Uterus (tissue), 4 donors: Measurements from ENCODE around the gene SEMA4B. TPM values are rescaled to one million over a fixed set of nuclear protein-coding genes. Genes with fewer than 3 reads are reported as not detected.

Experiments
- DNase-seq, 2 donors: peaks; one replicate each; pipeline ENCODE4 v3.0.0-alpha.2; 2019 to 2020
- H3K27ac ChIP-seq, 2 donors: fragments of 200-600 bp; sonication (generic); 1 replicate in 1 of 2; 2 replicates in 1 of 2; pipeline ENCODE4 v1.5.1; 2016 to 2018
- H3K27me3 ChIP-seq, 2 donors: fragments of 200-600 bp; sonication (generic); one replicate each; pipeline ENCODE4 v1.5.1; 2018 to 2019; ENCODE audit warnings: control low read depth in 1 of 2
- H3K36me3 ChIP-seq, 2 donors: fragments of 200-600 bp; sonication (generic); one replicate each; pipeline ENCODE4 v1.5.1; 2019; ENCODE audit warnings: control low read depth in 1 of 2
- H3K4me1 ChIP-seq, 2 donors: fragments of 200-600 bp; sonication (generic); one replicate each; pipeline ENCODE4 v1.5.1; 2018 to 2019; ENCODE audit warnings: control low read depth in 1 of 2
- H3K4me3 ChIP-seq, 2 donors: fragments of 200-600 bp; sonication (generic); 1 replicate in 1 of 2; 2 replicates in 1 of 2; pipeline ENCODE4 v1.5.1; 2018 to 2019; ENCODE audit warnings: mild to moderate bottlenecking in 1 of 2
- H3K9me3 ChIP-seq, 2 donors: fragments of 200-600 bp; sonication (generic); one replicate each; pipeline ENCODE4 v1.5.1; 2019; ENCODE audit warnings: control low read depth in 1 of 2
- POLR2A ChIP-seq, 2 donors: fragments of 450-650 bp; IDR thresholded peaks; one replicate each; pipeline ENCODE4 v1.6.1; 2016; ENCODE audit warnings: antibody characterized with exemption in 2 of 2, mild to moderate bottlenecking in 1 of 2, moderate library complexity in 1 of 2
- intact Hi-C: fragments of 100-400 bp; cut with DNase I; formaldehyde crosslinking; loops from one replicate; pipeline ENCODE4 v1.15.1; 2023; ENCODE audit warnings: low total_unique reads
- total RNA-seq, 4 donors: library from RNA; depleted of rRNA in 3 of 4; stranded (reverse); fragments of >200 nt in 3 of 4; gene quantifications; one replicate each; pipeline versions ENCODE4 v1.1.0 to v1.2.4, GENCODE V29; 2014 to 2023
- TF ChIP-seq, protein P1 (sequence below), 4 experiments: fragments of 200-600 bp in 2 of 4; fragments of 450-650 bp in 2 of 4; sonication (generic) in 2 of 4; IDR thresholded peaks; one replicate each; pipeline ENCODE4 v1.5.1; 2016 to 2019; ENCODE audit warnings: antibody characterized with exemption in 4 of 4, mild to moderate bottlenecking in 2 of 4, moderate library complexity in 1 of 4
- donor health status: DM: yes; HTN: yes; CAD: no.

Gene SEMA4B
- total RNA-seq, 4 donors from 2014 or later, result 6.7 to 50.1 (median 22.8) TPM

DNA sequence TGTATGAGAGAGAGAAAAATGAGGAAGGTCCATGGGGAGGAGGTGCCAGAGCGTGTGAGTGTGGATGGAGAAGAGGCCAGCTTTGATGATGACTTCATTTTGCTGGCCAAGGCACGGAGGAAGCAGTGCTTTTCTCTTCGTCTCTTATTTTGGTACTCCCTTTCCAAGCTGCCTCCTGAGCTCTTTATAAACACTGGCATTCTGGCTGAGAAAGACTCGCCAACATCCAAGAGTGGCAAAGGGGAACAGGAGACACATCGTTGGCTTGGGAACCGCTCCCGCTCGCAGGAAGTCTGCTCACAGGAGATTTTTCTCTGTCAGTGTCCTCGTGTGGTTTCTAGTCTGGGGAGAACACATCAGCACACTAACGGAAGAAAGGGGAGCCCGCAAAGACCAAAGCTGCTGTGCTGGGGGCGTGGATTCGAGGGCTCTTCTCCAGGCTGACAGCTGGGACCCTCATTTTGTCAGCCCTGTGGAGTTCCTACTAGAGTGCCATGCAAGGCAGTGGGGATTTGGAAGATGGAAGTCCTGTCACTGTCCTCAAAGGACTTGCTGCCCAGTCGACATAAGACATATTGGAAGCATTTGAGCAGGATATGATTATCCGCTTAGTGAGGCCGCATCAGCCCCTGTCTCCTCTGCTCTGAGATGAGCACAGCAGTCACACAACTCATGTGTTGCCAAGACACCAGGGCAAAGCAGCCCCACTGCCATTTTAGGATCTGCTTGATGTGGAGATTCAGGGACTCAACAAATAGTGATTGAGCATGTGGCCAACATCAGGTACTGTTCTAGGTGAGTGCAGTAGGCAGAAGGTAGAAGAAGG, 8.0 kb upstream of the SEMA4B start:
- H3K27me3 ChIP-seq, result no peaks in the 10 kb centered on the region
- H3K36me3 ChIP-seq, result no peaks in the 10 kb centered on the region
- H3K4me1 ChIP-seq, result no peaks in the 10 kb centered on the region
- H3K4me3 ChIP-seq, result no peak overlapping the region
- TF ChIP-seq, protein P1, sequence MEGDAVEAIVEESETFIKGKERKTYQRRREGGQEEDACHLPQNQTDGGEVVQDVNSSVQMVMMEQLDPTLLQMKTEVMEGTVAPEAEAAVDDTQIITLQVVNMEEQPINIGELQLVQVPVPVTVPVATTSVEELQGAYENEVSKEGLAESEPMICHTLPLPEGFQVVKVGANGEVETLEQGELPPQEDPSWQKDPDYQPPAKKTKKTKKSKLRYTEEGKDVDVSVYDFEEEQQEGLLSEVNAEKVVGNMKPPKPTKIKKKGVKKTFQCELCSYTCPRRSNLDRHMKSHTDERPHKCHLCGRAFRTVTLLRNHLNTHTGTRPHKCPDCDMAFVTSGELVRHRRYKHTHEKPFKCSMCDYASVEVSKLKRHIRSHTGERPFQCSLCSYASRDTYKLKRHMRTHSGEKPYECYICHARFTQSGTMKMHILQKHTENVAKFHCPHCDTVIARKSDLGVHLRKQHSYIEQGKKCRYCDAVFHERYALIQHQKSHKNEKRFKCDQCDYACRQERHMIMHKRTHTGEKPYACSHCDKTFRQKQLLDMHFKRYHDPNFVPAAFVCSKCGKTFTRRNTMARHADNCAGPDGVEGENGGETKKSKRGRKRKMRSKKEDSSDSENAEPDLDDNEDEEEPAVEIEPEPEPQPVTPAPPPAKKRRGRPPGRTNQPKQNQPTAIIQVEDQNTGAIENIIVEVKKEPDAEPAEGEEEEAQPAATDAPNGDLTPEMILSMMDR (IDR thresholded peaks at IDR 0.05), result no peak
- no peak for TF ChIP-seq POLR2A (IDR thresholded peaks at IDR 0.05)
- no peaks in the 10 kb centered on the region for H3K9me3 ChIP-seq
- H3K27ac ChIP-seq, result peak overlapping the region; percentile 26 to 77
- no peak for DNase-seq
- intact Hi-C loops, result no loop called here

DNA sequence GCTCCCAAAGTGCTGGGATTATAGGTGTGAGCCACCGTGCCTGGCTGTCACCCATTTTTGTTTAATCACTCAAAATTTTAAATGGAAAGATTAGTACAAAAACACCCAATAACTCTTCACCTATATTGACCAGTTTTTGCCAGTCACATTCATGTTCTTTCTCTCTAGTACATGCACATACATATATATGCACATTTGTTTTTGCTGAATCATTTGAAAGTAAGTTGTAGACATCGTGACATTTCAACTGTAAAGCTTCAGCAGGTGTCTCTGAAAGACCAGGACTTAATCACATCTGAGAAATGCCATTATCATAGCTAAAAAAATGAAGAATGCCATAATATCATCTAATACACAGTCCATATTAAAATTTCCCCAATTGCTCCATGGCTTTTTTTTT, 6.5 kb upstream of the SEMA4B start:
- intact Hi-C loops, result no loop called here

DNA sequence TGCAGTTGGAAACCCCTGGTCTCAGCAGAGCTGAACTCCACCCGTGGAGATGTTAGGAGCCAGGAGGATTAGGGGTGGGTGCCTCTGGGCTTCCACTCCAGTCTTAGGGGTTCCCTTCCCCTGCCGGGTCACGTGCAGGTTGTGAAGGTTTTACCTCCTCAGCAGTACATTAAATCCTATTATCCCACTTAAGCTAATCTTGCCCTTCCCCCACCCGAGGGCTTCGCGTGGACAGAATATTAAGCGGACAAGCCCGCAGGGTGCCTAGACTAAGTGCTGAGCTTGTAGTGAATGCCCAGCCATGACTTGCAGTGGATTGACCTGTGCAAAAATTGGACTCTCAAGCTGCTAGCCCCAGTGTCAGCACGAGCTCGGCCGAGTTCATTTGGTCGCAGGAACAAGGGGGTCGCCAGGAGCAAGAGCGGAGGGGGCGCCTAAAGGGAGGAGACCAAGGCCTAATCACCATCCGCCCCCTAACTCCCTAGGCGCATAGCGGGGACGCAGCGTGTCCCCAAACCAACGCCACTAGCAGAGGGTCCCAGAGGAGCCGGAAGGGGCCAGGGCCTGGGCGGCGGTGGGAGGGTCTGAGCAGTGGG, 498 bp upstream of the SEMA4B start:
- Histone ChIP-seq H3K27ac (peak overlapping the region; percentile 71 to 72), H3K4me3 (peak overlapping the region; percentile 43 to 74), H3K9me3 (no peaks in the 10 kb centered on the region), H3K36me3 (no peaks in the 10 kb centered on the region), H3K27me3 (no peaks in the 10 kb centered on the region), H3K4me1 (peaks cover 0 to 5% of the 10 kb centered on the region in 2 donors)
- intact Hi-C loops, result no loop called here
- no peak for DNase-seq
- no peak for TF ChIP-seq POLR2A (IDR thresholded peaks at IDR 0.05)
- TF ChIP-seq, protein P1 (IDR thresholded peaks at IDR 0.05), result no peak

More for the DNA sequence above, 6.5 kb upstream of the SEMA4B start:
- Histone ChIP-seq H3K4me1 (no peaks in the 10 kb centered on the region), H3K27me3 (no peaks in the 10 kb centered on the region), H3K27ac (no peak overlapping the region), H3K9me3 (no peaks in the 10 kb centered on the region), H3K4me3 (no peak overlapping the region), H3K36me3 (no peaks in the 10 kb centered on the region)
- no peak for TF ChIP-seq POLR2A (IDR thresholded peaks at IDR 0.05)
- TF ChIP-seq, protein P1 (IDR thresholded peaks at IDR 0.05), result no peak
- no peak for DNase-seq

DNA sequence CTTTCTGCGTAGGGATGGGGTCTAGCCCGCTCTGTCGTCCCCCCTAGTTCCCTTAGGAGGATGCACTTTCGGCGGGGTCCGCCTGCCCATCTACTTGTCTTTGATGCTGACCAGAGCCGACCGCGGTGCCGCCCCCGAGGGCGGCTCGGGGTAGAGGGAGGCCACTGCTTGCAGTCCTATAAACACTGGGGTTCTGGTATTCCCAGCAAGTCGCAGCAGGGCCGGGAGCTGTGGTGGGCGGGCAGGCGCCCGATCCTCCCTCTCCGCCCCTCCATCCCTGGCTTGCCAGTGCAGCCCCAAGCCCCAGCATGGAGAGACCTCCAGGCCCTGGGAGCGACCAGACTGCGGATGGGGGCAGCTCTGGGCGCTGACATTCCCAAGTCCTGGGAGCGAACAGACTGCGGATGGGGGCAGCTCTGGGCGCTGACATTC, 830 bp downstream of the SEMA4B start:
- intact Hi-C loops, result no loop called here
- H3K4me3 ChIP-seq, result peak overlapping the region; percentile 43 to 74
- no peaks in the 10 kb centered on the region for H3K27me3 ChIP-seq
- TF ChIP-seq, protein P1 (IDR thresholded peaks at IDR 0.05), result no peak
- TF ChIP-seq POLR2A (IDR thresholded peaks at IDR 0.05), result no peak
- H3K9me3 ChIP-seq, result no peaks in the 10 kb centered on the region
- DNase-seq, result no peak
- no peaks in the 10 kb centered on the region for H3K36me3 ChIP-seq
- H3K4me1 ChIP-seq, result peaks cover 0 to 5% of the 10 kb centered on the region in 2 donors
- no peak overlapping the region for H3K27ac ChIP-seq

DNA sequence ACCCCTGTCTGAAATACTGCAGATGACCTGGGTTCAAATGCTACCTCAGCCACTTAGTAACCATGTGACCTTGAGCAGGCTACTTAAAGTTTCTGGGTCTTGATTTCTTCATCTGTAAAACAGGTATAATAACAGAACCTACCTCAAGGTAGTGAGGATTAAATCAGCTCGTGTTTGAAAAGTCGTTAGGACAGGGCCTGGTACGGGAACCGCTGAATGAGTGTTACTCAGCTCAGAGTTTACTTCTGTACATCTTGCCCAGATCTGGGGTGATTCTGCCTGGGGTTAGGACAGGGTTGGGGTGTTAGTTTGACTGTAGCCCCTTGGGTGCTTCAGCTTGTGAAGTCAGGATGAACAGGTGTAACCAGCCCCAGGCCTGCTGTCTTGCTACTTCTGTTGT, 1.8 kb downstream of the SEMA4B start:
- TF ChIP-seq, protein P1 (IDR thresholded peaks at IDR 0.05), result no peak
- no peak for TF ChIP-seq POLR2A (IDR thresholded peaks at IDR 0.05)
- Histone ChIP-seq H3K4me1 (peaks cover 0 to 5% of the 10 kb centered on the region in 2 donors), H3K36me3 (no peaks in the 10 kb centered on the region), H3K27ac (no peak overlapping the region), H3K9me3 (no peaks in the 10 kb centered on the region), H3K27me3 (no peaks in the 10 kb centered on the region), H3K4me3 (no peak overlapping the region)
- DNase-seq, result no peak
- intact Hi-C loops, result no loop called here
